ENCODE data around the gene REC114. TPM values are rescaled to one million over a fixed set of nuclear protein-coding genes. Genes with fewer than 3 reads are reported as not detected.
"Not testable (repeated sequence)": the region's sequence is repeated elsewhere in the genome, so short reads cannot be mapped to it uniquely, and the experiment has no call there.

Gene REC114
- total RNA-seq, 1 donor from 2014 or later, result 0.60 TPM

GRCh38 chr15:73448158-73448758, 5.3 kb downstream of the REC114 start:
- ATAC-seq; DNase-seq (ENCODE audit: missing footprints); intact Hi-C loops (cut with DNase I): not testable (repeated sequence)

GRCh38 chr15:73449980-73450379, 7.0 kb downstream of the REC114 start:
- ATAC-seq; intact Hi-C loops (cut with DNase I); DNase-seq (ENCODE audit: missing footprints): not testable (repeated sequence)

GRCh38 chr15:73454096-73454495, 11.1 kb downstream of the REC114 start:
- intact Hi-C loops (cut with DNase I), result no loop called here
- no peak for ATAC-seq
- DNase-seq (ENCODE audit: missing footprints), result no peak

- ATAC-seq (no peak), DNase-seq (ENCODE audit: missing footprints) (no peak)
- intact Hi-C loops (cut with DNase I), result no loop called here
These were observed 12.9 kb downstream of the REC114 start for GRCh38 chr15:73455876-73456275.

GRCh38 chr15:73457334-73457733, 14.4 kb downstream of the REC114 start:
- intact Hi-C loops (cut with DNase I), result no loop called here
- DNase-seq (ENCODE audit: missing footprints) (no peak), ATAC-seq (no peak)

- intact Hi-C loops (cut with DNase I), result no loop called here
- DNase-seq (ENCODE audit: missing footprints) (no peak), ATAC-seq (no peak)
These were observed 17.7 kb downstream of the REC114 start for GRCh38 chr15:73460662-73461061.

- intact Hi-C loops (cut with DNase I), result no loop called here
- ATAC-seq (no peak), DNase-seq (ENCODE audit: missing footprints) (no peak)
These were observed 21.6 kb downstream of the REC114 start for GRCh38 chr15:73464602-73465001.

- intact Hi-C loops (cut with DNase I), result no loop called here
- DNase-seq (ENCODE audit: missing footprints) (no peak), ATAC-seq (no peak)
These were observed 24.8 kb downstream of the REC114 start for GRCh38 chr15:73467758-73468157.

- no peak for ATAC-seq
- no peak for DNase-seq (ENCODE audit: missing footprints)
- intact Hi-C loops (cut with DNase I), result no loop called here
These were observed 31.8 kb downstream of the REC114 start for GRCh38 chr15:73474785-73475184.

GRCh38 chr15:73476704-73477216, 33.8 kb downstream of the REC114 start:
- DNase-seq (ENCODE audit: missing footprints) (no peak), ATAC-seq (no peak)
- intact Hi-C loops (cut with DNase I), result no loop called here

GRCh38 chr15:73480050-73480449, 37.1 kb downstream of the REC114 start:
- intact Hi-C loops (cut with DNase I), result no loop called here
- ATAC-seq, result no peak
- no peak for DNase-seq (ENCODE audit: missing footprints)

GRCh38 chr15:73482166-73482565, 39.2 kb downstream of the REC114 start:
- DNase-seq (ENCODE audit: missing footprints) (no peak), ATAC-seq (no peak)
- intact Hi-C loops (cut with DNase I), result no loop called here

GRCh38 chr15:73483053-73483452, 40.1 kb downstream of the REC114 start:
- DNase-seq (ENCODE audit: missing footprints) (no peak), ATAC-seq (no peak)
- intact Hi-C loops (cut with DNase I), result no loop called here

GRCh38 chr15:73485372-73485771, 42.4 kb downstream of the REC114 start:
- DNase-seq (ENCODE audit: missing footprints) (no peak), ATAC-seq (no peak)
- intact Hi-C loops (cut with DNase I), result no loop called here

- not testable (repeated sequence) for ATAC-seq
These were observed 42.9 kb downstream of the REC114 start for GRCh38 chr15:73485885-73486284.

GRCh38 chr15:73488698-73489097, 45.7 kb downstream of the REC114 start:
- intact Hi-C loops (cut with DNase I), result no loop called here
- ATAC-seq (no peak), DNase-seq (ENCODE audit: missing footprints) (no peak)

More at GRCh38 chr15:73485885-73486284, 42.9 kb downstream of the REC114 start:
- DNase-seq (ENCODE audit: missing footprints); intact Hi-C loops (cut with DNase I): not testable (repeated sequence)

- intact Hi-C loops (cut with DNase I), result no loop called here
- DNase-seq (ENCODE audit: missing footprints) (no peak), ATAC-seq (no peak)
These were observed 51.0 kb downstream of the REC114 start for GRCh38 chr15:73493922-73494321.

GRCh38 chr15:73495181-73495580, 52.2 kb downstream of the REC114 start:
- intact Hi-C loops (cut with DNase I), result no loop called here
- DNase-seq (ENCODE audit: missing footprints), result no peak
- ATAC-seq, result no peak

- intact Hi-C loops (cut with DNase I), result no loop called here
- ATAC-seq (no peak), DNase-seq (ENCODE audit: missing footprints) (no peak)
These were observed 57.7 kb downstream of the REC114 start for GRCh38 chr15:73500696-73501095.

GRCh38 chr15:73504885-73505284, 61.9 kb downstream of the REC114 start:
- ATAC-seq (no peak), DNase-seq (ENCODE audit: missing footprints) (no peak)
- intact Hi-C loops (cut with DNase I), result no loop called here

GRCh38 chr15:73515527-73515926, 72.6 kb downstream of the REC114 start:
- ATAC-seq, result no peak
- DNase-seq (ENCODE audit: missing footprints), result no peak
- intact Hi-C loops (cut with DNase I), result loop anchor here (5.0 kb wide), 2 partner anchors 123 to 143 kb away; no protein-coding TSS in a partner anchor
